Natural killer cell (primary cell): ENCODE data around the gene AFAP1L2. TPM values are rescaled to one million over a fixed set of nuclear protein-coding genes. Genes with fewer than 3 reads are reported as not detected.

Source experiments
- ATAC-seq, 3 donors: fragments of 150-1000 bp in 2 of 3; fragments of 200-7000 bp in 1 of 3; cut with Tn5 transposase; 1 replicate in 1 of 3; 2 replicates in 2 of 3; pipeline ENCODE4 v1.10.0; 2021; ENCODE audit warnings: mild to moderate bottlenecking in 2 of 3, moderate library complexity in 2 of 3
- DNase-seq, 2 donors: peaks; one replicate each; pipeline versions ENCODE4 v3.0.0 to v3.0.0-alpha.2; 2013 to 2021; ENCODE audit warnings: mixed read lengths in 1 of 2
- H3K27ac ChIP-seq: one replicate; pipeline ENCODE4 v1.5.1; 2013; ENCODE audit warnings: mild to moderate bottlenecking, low read length
- H3K27me3 ChIP-seq: one replicate; pipeline ENCODE4 v1.6.1; 2013; ENCODE audit warnings: low read length; ENCODE audit not compliant: control insufficient read depth, insufficient read depth
- H3K36me3 ChIP-seq: one replicate; pipeline ENCODE4 v1.6.1; 2013; ENCODE audit warnings: low read length; ENCODE audit not compliant: control insufficient read depth, insufficient read depth
- H3K4me1 ChIP-seq: one replicate; pipeline ENCODE4 v1.6.1; 2013; ENCODE audit warnings: low read length; ENCODE audit not compliant: control insufficient read depth, insufficient read depth
- H3K4me3 ChIP-seq: one replicate; pipeline ENCODE4 v1.5.1; 2013; ENCODE audit warnings: low read length
- H3K9me3 ChIP-seq: one replicate; pipeline ENCODE4 v1.6.1; 2013; ENCODE audit warnings: low read length; ENCODE audit not compliant: control insufficient read depth, insufficient read depth
- H3K27ac Mint-ChIP-seq, 2 donors: one replicate each; pipeline ENCODE4 v1.8.0; 2022; ENCODE audit warnings: mild to moderate bottlenecking in 2 of 2, mixed read lengths in 2 of 2, moderate library complexity in 1 of 2
- H3K27me3 Mint-ChIP-seq, 2 donors: one replicate each; pipeline ENCODE4 v1.8.0; 2022; ENCODE audit warnings: low read depth in 2 of 2, mixed read lengths in 2 of 2
- H3K36me3 Mint-ChIP-seq: one replicate; pipeline ENCODE4 v1.8.0; 2022; ENCODE audit warnings: mixed read lengths
- H3K4me1 Mint-ChIP-seq, 2 donors: one replicate each; pipeline ENCODE4 v1.8.0; 2022; ENCODE audit warnings: mixed read lengths in 2 of 2
- H3K4me3 Mint-ChIP-seq: one replicate; pipeline ENCODE4 v1.8.0; 2022; ENCODE audit warnings: mild to moderate bottlenecking, moderate library complexity, mixed read lengths
- H3K9me3 Mint-ChIP-seq, 2 donors: one replicate each; pipeline ENCODE4 v1.8.0; 2022; ENCODE audit warnings: mixed read lengths in 2 of 2
- WGBS: methylation state at CpG from one replicate; pipeline ENCODE4 v1.1.7; 2013; ENCODE audit warnings: missing lambda C conversion rate; ENCODE audit not compliant: insufficient coverage; 5-methylcytosine and 5-hydroxymethylcytosine counted together
- intact Hi-C: fragments of 100-400 bp; cut with micrococcal nuclease; formaldehyde crosslinking; loops from one replicate; pipeline ENCODE4 v1.14.2; 2022
- total RNA-seq, 4 donors: library from RNA; stranded (reverse); fragments of 120-200 nt in 1 of 4; gene quantifications; one replicate each; pipeline versions ENCODE4 v1.2.3 to v1.2.4, GENCODE V29; 2013 to 2022
- TF ChIP-seq, protein P1 (sequence below): fragments of 200-600 bp; IDR thresholded peaks from one replicate; pipeline ENCODE4 v1.8.0; 2022; ENCODE audit warnings: antibody characterized with exemption

AFAP1L2 gene
- total RNA-seq, 3 donors from 2014 or later (not counting 1 experiment from before 2014, with no cell fraction given): 0.66 to 2.8 (median 1.3) TPM

DNA sequence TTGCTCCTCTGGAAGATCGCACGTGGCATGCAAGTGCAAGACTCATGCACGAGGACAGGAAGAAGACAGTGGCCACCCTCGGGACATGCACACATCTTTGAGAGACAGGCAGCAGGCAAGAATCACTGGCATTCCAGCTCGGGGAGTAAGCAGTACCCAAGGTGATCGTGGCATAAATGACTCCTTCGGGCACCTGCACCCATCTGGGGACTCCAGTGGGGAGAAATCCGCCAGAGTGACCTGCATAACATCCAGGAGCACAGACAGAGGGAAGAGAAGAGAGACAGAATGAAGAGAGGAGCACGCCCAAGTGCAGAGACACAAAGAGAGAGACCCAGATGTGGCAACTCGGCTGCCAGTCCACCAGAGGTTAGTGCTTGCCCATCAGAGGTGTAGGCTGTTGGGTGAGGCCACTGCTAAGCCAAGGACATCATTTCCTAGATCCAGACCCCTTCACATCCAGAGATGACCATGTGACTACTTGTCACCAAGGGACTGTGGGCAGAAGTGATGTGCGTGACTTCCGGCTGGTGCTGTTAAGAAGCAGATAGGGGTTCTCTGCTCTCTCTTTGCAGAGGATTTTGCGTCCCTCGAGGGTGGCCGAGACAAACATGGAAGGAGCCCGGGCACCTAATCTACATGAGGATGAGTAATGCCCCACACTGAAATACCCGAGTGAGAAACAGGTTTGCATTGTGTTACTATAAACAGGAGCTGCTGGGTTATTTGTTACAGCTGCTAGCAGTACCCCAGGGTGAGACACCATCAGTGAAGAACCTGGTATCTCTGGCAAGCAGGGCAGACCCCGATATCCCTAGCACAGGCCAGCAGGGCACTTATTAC lies 84.7 kb downstream of the AFAP1L2 start:
- no peak overlapping the region for H3K4me3 ChIP-seq
- ATAC-seq: no peak
- H3K36me3 ChIP-seq: no peaks in the 10 kb centered on the region
- no peak for DNase-seq
- Mint-ChIP-seq H3K36me3 (no peaks in the 10 kb centered on the region), H3K4me1 (no peaks in the 10 kb centered on the region), H3K27me3 (peaks cover 12 to 21% of the 10 kb centered on the region in 2 donors), H3K4me3 (no peak overlapping the region), H3K27ac (no peak overlapping the region), H3K9me3 (no peaks in the 10 kb centered on the region)
- H3K9me3 ChIP-seq: no peaks in the 10 kb centered on the region
- 84% methylated on average over 18 of the region's 18 CpGs for WGBS
- no peak overlapping the region for H3K27ac ChIP-seq
- intact Hi-C loops: no loop called here
- no peaks in the 10 kb centered on the region for H3K27me3 ChIP-seq
- no peaks in the 10 kb centered on the region for H3K4me1 ChIP-seq
- TF ChIP-seq, protein P1, sequence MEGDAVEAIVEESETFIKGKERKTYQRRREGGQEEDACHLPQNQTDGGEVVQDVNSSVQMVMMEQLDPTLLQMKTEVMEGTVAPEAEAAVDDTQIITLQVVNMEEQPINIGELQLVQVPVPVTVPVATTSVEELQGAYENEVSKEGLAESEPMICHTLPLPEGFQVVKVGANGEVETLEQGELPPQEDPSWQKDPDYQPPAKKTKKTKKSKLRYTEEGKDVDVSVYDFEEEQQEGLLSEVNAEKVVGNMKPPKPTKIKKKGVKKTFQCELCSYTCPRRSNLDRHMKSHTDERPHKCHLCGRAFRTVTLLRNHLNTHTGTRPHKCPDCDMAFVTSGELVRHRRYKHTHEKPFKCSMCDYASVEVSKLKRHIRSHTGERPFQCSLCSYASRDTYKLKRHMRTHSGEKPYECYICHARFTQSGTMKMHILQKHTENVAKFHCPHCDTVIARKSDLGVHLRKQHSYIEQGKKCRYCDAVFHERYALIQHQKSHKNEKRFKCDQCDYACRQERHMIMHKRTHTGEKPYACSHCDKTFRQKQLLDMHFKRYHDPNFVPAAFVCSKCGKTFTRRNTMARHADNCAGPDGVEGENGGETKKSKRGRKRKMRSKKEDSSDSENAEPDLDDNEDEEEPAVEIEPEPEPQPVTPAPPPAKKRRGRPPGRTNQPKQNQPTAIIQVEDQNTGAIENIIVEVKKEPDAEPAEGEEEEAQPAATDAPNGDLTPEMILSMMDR: no peak

DNA sequence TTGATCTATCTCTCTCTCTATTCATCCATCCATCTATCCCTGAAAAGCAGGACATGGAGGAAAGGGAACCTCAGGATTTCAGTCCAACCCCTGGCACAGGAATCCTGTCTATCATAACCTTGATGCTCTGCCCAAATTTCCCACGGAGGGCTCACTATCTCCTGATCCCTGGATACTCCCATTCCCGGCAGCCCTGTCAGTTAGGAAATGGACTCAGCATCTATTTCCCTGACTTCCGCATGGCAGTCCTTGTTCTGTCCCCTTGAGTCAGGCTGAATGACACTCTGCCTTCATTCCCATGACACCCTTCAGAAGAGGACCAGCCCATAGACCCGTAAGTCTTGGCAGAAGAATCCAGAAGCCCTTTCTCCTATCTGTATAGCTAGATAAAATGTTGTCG lies 87.6 kb downstream of the AFAP1L2 start:
- 89% methylated on average over 4 of the region's 5 CpGs for WGBS
- no peak for DNase-seq
- TF ChIP-seq, protein P1: no peak
- no peaks in the 10 kb centered on the region for H3K36me3 Mint-ChIP-seq
- H3K9me3 ChIP-seq: no peaks in the 10 kb centered on the region
- H3K4me1 ChIP-seq: no peaks in the 10 kb centered on the region
- H3K4me3 ChIP-seq: no peak overlapping the region
- intact Hi-C loops: no loop called here
- H3K4me1 Mint-ChIP-seq: no peaks in the 10 kb centered on the region
- no peak overlapping the region for H3K4me3 Mint-ChIP-seq
- H3K27me3 ChIP-seq: no peaks in the 10 kb centered on the region
- no peaks in the 10 kb centered on the region for H3K9me3 Mint-ChIP-seq
- H3K27me3 Mint-ChIP-seq: peaks cover 8 to 13% of the 10 kb centered on the region in 2 donors
- H3K36me3 ChIP-seq: no peaks in the 10 kb centered on the region
- H3K27ac Mint-ChIP-seq: no peak overlapping the region
- no peak overlapping the region for H3K27ac ChIP-seq
- no peak for ATAC-seq

DNA sequence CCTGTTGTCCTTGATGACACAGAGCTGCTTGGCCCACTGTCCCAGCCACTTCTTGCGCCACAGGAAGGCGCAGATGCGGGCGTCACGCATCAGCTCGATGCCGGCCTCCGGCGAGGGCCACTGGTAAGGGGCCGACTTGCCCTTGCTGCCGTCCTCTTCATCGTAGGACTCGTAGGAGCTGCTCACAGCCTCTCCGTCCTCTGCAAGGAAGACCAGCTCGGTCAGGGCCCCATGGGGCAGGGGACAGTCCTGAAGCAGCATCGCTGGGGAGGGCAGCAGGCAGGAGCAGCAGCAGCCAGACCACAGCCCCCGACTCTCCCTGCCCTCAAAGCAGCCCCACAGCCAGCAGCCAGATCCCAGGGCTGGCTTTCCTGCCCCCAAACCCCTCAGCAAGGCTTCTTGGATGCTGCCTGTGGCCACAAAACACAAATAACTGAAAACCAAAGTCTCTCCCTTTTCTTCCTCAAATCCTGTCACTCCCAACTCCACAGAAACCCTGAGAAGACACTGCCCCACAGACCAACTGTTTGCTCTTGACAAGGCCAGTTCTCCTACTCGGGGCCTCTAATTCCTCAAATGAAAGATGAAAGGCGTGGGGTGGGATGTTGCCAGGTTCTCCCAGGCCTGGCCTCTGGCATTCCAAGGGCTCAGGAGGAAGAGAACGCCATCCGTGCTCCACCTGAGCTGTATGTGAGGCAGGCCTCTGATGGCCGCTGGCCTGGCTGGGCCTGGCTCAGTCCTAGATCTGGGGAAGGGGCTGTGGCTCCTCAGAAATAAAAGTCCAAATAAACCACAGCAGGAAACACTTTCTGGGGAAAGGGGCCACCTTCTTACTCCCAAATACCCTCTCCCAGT lies 88.5 kb downstream of the AFAP1L2 start:
- no peaks in the 10 kb centered on the region for H3K27me3 ChIP-seq
- Mint-ChIP-seq H3K4me1 (no peaks in the 10 kb centered on the region), H3K27ac (no peak overlapping the region), H3K4me3 (no peak overlapping the region), H3K9me3 (no peaks in the 10 kb centered on the region), H3K27me3 (peaks cover 8% of the 10 kb centered on the region in 2 donors), H3K36me3 (no peaks in the 10 kb centered on the region)
- H3K4me3 ChIP-seq: no peak overlapping the region
- H3K9me3 ChIP-seq: no peaks in the 10 kb centered on the region
- DNase-seq: no peak
- WGBS: 92% methylated on average over 22 of the region's 22 CpGs
- no peaks in the 10 kb centered on the region for H3K36me3 ChIP-seq
- TF ChIP-seq, protein P1: no peak
- intact Hi-C loops: no loop called here
- H3K27ac ChIP-seq: no peak overlapping the region
- no peak for ATAC-seq
- no peaks in the 10 kb centered on the region for H3K4me1 ChIP-seq
